Adrenal gland (tissue), 12 donors: Measurements from ENCODE around the gene PTGIS. TPM values are rescaled to one million over a fixed set of nuclear protein-coding genes. Genes with fewer than 3 reads are reported as not detected.
"Not testable (repeated sequence)": the region's sequence is repeated elsewhere in the genome, so short reads cannot be mapped to it uniquely, and the experiment has no call there.

Source experiments
- DNase-seq, 7 donors: peaks; one replicate each; pipeline ENCODE4 v3.0.0-alpha.2; 2019 to 2020
- H3K27ac ChIP-seq, 5 donors: fragments of 200-600 bp; sonication (generic) in 4 of 5; 1 replicate in 3 of 5; 2 replicates in 2 of 5; pipeline versions ENCODE4 v1.5.1 to v1.8.0; 2016 to 2020; ENCODE audit warnings: mild to moderate bottlenecking in 1 of 5
- H3K27me3 ChIP-seq: fragments of 200-600 bp; 2 replicates; pipeline ENCODE4 v1.8.0; 2021
- H3K36me3 ChIP-seq, 2 donors: fragments of 200-600 bp; replicated peaks in 1 of 2; 1 replicate in 1 of 2; 2 replicates in 1 of 2; pipeline versions ENCODE4 v1.5.1 to v1.8.0; 2018 to 2022
- H3K4me1 ChIP-seq, 2 donors: fragments of 200-600 bp; replicated peaks in 1 of 2; 1 replicate in 1 of 2; 2 replicates in 1 of 2; pipeline versions ENCODE4 v1.5.1 to v1.8.0; 2018 to 2021
- H3K4me3 ChIP-seq, 4 donors: fragments of 200-600 bp; sonication (generic) in 3 of 4; one replicate each; pipeline ENCODE4 v1.5.1; 2016 to 2018
- H3K9me3 ChIP-seq, 3 donors: fragments of 200-600 bp; sonication (generic) in 1 of 3; replicated peaks in 1 of 3; 1 replicate in 2 of 3; 2 replicates in 1 of 3; pipeline versions ENCODE4 v1.5.1 to v1.8.0; 2016 to 2021
- CTCF ChIP-seq, 6 experiments: fragments of 450-650 bp in 4 of 6; fragments of 200-600 bp in 2 of 6; sonication (generic) in 1 of 6; IDR thresholded peaks; 1 replicate in 5 of 6; 2 replicates in 1 of 6; pipeline versions ENCODE4 v1.5.1 to v1.8.0; 2016 to 2021; ENCODE audit warnings: antibody characterized with exemption in 6 of 6, mild to moderate bottlenecking in 2 of 6, moderate library complexity in 1 of 6
- POLR2A ChIP-seq, 2 donors: fragments of 450-650 bp; IDR thresholded peaks; one replicate each; pipeline ENCODE4 v1.6.1; 2017; ENCODE audit warnings: antibody characterized with exemption in 2 of 2, mild to moderate bottlenecking in 2 of 2, moderate library complexity in 1 of 2
- WGBS, 4 donors: extraction: QIAGEN DNeasy Blood & Tissue Kit in 2 of 4; methylation state at CpG; one replicate each; pipeline versions ENCODE4 v1.1.5 to v1.1.7; 2013 to 2017; 5-methylcytosine and 5-hydroxymethylcytosine counted together
- intact Hi-C, 2 donors: fragments of 100-400 bp; cut with DNase I; formaldehyde crosslinking; loops; one replicate each; pipeline versions ENCODE4 v1.14.1 to v1.15.0; 2022 to 2023
- polyA plus RNA-seq, 3 donors: library from polyadenylated mRNA; stranded (reverse); fragments of 200-250 nt in 2 of 3; fragments of 350-450 nt in 1 of 3; fragmentation: Illumina TruSeq in 1 of 3; extraction: RNeasy Lipid Tissue Mini Kit (QIAGEN cat#74804) in 1 of 3; gene quantifications; one replicate each; pipeline ENCODE4 v1.2.3, GENCODE V29; 2013 to 2014
- total RNA-seq, 9 donors: library from RNA; depleted of rRNA in 4 of 9; stranded (reverse); fragments of >200 nt in 4 of 9; fragments of 120-200 nt in 1 of 9; fragmentation: NEBNext Ultra II Directional in 1 of 9; extraction: Animal tissue kit (Norgen Biotek cat#: 25700) in 1 of 9; gene quantifications; one replicate each; pipeline versions ENCODE4 v1.1.0 to v1.2.4, GENCODE V29; 2013 to 2023
- donor health status: healthy with polysubstance abuse.
- donor health status: Bipolar disorder and iron deficiency.
- donor health status: DM: yes; HTN: yes; CAD: no.
- donor health status: DM: no; HTN: no; CAD: no.
- donor health status: DM: no; HTN: no; CAD: no.
- donor health status: DM: yes; HTN: yes; CAD: no.

PTGIS gene
- total and polyA plus RNA-seq, 12 donors: 3.5 to 34.2 (median 8.0) TPM

GRCh38 chr20:49614338-49615050, 46.6 kb upstream of the PTGIS start:
- no peak overlapping the region for H3K27ac ChIP-seq
- H3K9me3 ChIP-seq: no peaks in the 10 kb centered on the region
- WGBS, 4 donors: 70 to 79% (median 75%) methylated on average over 12 to 13 of the region's 13 CpGs
- intact Hi-C loops: loop anchor here (5.0 kb wide), 2 partner anchors 228 to 233 kb away; no protein-coding TSS in a partner anchor
- H3K36me3 ChIP-seq: no peaks in the 10 kb centered on the region
- no peaks in the 10 kb centered on the region for H3K27me3 ChIP-seq
- DNase-seq: peak in 1 of 7 donors; percentile 22
- peaks cover 0 to 20% of the 10 kb centered on the region in 2 donors for H3K4me1 ChIP-seq
- no peak for TF ChIP-seq POLR2A (IDR thresholded peaks at IDR 0.05)
- TF ChIP-seq CTCF (IDR thresholded peaks at IDR 0.05): no peak
- no peak overlapping the region for H3K4me3 ChIP-seq

DNA sequence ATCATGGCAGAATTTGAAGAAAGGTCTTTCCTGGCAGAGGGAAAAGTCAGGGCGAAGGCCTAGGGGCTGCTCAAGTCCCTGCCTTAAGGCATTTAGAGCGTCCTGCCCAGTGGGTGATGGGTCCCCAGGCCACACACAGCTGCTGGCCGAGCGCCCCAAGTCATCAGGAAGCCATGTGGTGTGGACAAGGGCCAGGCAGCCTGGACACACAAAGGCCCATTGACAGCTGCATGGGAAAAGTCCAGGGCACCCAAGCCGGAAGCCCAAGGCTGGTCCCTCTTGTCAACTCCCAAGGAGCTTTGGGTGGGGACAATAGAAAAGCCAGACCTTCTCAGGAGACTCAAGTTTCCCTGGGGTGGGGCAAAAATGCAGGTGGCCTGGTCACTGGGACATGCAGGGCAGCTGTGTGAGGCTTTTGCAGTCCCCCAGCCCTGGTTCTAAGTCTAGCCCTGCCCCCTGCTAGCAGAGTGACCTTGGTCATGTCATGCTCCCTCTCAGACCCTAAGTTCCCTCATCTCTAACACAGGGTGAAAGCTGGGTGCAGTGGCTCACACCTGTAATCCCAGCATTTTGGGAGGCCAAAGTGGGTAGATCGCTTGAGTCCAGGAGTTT, 44.3 kb upstream of the PTGIS start:
- Histone ChIP-seq H3K4me3 (no peak overlapping the region), H3K4me1 (peaks cover 0 to 25% of the 10 kb centered on the region in 2 donors), H3K27me3 (no peaks in the 10 kb centered on the region), H3K36me3 (no peaks in the 10 kb centered on the region), H3K9me3 (no peaks in the 10 kb centered on the region), H3K27ac (no peak overlapping the region)
- no peak for TF ChIP-seq CTCF (IDR thresholded peaks at IDR 0.05)
- no peak for TF ChIP-seq POLR2A (IDR thresholded peaks at IDR 0.05)
- intact Hi-C loops: loop anchor here (5.0 kb wide), 2 partner anchors 230 to 235 kb away; no protein-coding TSS in a partner anchor
- DNase-seq: no peak
- WGBS, 4 donors: 75 to 92% (median 89%) methylated on average over 2 to 6 of the region's 6 CpGs

DNA sequence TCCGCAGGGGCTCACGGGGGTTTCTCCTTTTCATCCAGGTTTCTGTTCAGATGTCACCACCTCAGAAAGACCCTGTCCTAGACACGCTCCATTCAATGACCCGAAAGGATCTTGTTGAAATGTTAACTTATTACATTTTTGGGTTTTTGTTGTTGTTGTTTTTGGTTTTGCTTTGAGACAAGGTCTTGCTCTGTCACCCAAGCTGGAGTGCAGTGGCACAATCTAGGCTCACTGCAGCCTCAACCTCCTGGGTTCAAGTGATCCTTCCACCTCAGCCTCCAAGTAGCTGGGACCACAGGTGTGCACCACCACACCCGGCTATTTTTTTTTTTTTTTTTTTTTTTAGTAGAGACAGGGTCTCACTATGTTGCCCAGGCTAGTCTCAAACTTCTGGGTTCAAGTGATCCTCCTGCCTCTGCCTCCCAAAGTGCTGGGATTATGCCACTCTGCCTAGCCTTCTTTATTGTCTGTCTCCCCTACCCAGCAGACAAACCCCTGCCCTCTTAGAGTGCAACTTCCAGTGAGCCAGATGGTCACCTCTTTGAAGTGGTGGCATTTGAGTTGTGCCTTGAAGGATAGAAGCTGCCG, 43.7 kb upstream of the PTGIS start:
- not testable (repeated sequence) for DNase-seq, H3K9me3 ChIP-seq, H3K27ac ChIP-seq, H3K36me3 ChIP-seq, H3K27me3 ChIP-seq, H3K4me3 ChIP-seq
- 65 to 83% (median 68%) methylated on average over 6 of the region's 6 CpGs for WGBS, 4 donors
- H3K4me1 ChIP-seq: peaks cover 0 to 25% of the 10 kb centered on the region in 2 donors
- intact Hi-C loops: loop anchor here (5.0 kb wide), 2 partner anchors 231 to 236 kb away; no protein-coding TSS in a partner anchor

- no peaks in the 10 kb centered on the region for H3K27me3 ChIP-seq
- no peak overlapping the region for H3K4me3 ChIP-seq
- TF ChIP-seq POLR2A (IDR thresholded peaks at IDR 0.05) (no peak), CTCF (IDR thresholded peaks at IDR 0.05) (peak; percentile 98 to 100 (median 100))
- peaks cover 0 to 23% of the 10 kb centered on the region in 2 donors for H3K4me1 ChIP-seq
- peak; percentile 73 to 90 (median 82) for DNase-seq
- WGBS, 4 donors: 13 to 31% (median 19%) methylated on average over 22 to 48 of the region's 48 CpGs
- no peak overlapping the region for H3K27ac ChIP-seq
- intact Hi-C loops: loop anchor here (5.0 kb wide), 2 partner anchors 231 to 236 kb away; no protein-coding TSS in a partner anchor
- H3K36me3 ChIP-seq: no peaks in the 10 kb centered on the region
- H3K9me3 ChIP-seq: no peaks in the 10 kb centered on the region
These were observed 43.0 kb upstream of the PTGIS start for GRCh38 chr20:49610691-49611538.
